Epithelial cell of proximal tubule (primary cell): ENCODE results near the gene ZP3. TPM values are rescaled to one million over a fixed set of nuclear protein-coding genes. Genes with fewer than 3 reads are reported as not detected.
A peak's percentile ranks its signal among the peaks of the same experiment; 100 is the strongest.
"Not testable (repeated sequence)": the region's sequence is repeated elsewhere in the genome, so short reads cannot be mapped to it uniquely, and the experiment has no call there.

ENCODE experiments used
- DNase-seq: peaks from one replicate; pipeline ENCODE4 v3.0.0-alpha.2; 2011; ENCODE audit warnings: low read depth
- H3K4me3 ChIP-seq: 2 replicates; pipeline ENCODE4 v1.5.1; 2011; ENCODE audit warnings: low read depth, mild to moderate bottlenecking, low read length
- CTCF ChIP-seq: conservative IDR thresholded peaks from 2 replicates; pipeline ENCODE4 v1.5.1; 2012; ENCODE audit warnings: low read depth, mild to moderate bottlenecking, low read length
- total RNA-seq: library from RNA; depleted of rRNA; stranded (reverse); fragments of >200 nt; gene quantifications from 2 replicates; pipeline ENCODE4 v1.2.3, GENCODE V29; 2015

The ZP3 gene
- total RNA-seq, 1 donor from 2014 or later = 4.7 TPM

DNA sequence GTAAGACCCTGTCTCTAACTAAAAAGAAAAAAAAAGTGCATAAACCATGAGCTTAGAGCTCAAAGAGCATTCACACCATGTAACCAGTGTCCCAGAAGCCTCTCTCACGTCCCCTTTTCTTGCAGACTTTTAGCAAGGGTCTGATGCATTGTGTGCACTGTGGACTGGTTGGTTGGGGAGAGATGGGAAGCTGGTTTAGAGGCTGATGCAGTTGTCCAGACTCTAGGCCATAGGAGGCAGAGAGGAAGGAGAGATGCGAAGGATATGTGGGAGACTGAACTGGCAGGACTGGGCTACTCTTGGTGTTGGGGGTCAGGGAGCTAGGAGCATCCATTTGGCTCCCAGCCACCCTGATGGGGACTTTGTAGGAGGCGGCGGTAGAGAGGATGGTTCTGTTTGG is 17.0 kb upstream of the ZP3 start:
- DNase-seq = no peak
- no peak for TF ChIP-seq CTCF
- H3K4me3 ChIP-seq = no peak overlapping the region

GRCh38 chr7:76408121-76408560 is 16.6 kb upstream of the ZP3 start:
- no peak for TF ChIP-seq CTCF
- no peak for DNase-seq

DNA sequence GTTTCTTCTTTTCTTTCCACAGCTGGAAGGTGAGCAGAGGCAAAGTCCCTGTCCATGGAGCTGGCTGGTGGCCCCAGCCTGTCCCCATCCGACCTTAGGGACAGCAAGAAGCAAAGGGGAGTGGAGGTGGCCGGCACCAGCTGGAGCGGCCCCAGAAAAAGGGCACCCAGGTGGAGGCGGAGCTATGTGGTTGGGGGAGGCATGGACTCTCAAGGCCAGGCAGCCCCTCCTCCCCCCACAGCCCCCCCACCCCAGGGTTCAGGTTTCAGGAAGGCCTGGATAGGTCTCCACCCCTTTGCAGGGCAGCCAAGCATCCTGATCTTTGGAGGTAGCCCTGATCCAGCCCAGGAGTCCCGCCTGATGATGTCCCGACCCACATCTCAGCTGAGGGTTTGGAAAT is 15.2 kb upstream of the ZP3 start, which contains the start of gene SSC4D:
Gene SSC4D (minus strand): TSS at position 161 of the 400 bp plus-strand sequence. CDS start 5,258 bp downstream, outside the sequence.
- TF ChIP-seq CTCF = no peak
- DNase-seq = no peak
- no peak within 1 kb of the TSS for H3K4me3 ChIP-seq

More at GRCh38 chr7:76408121-76408560, 16.6 kb upstream of the ZP3 start:
- no peak overlapping the region for H3K4me3 ChIP-seq

DNA sequence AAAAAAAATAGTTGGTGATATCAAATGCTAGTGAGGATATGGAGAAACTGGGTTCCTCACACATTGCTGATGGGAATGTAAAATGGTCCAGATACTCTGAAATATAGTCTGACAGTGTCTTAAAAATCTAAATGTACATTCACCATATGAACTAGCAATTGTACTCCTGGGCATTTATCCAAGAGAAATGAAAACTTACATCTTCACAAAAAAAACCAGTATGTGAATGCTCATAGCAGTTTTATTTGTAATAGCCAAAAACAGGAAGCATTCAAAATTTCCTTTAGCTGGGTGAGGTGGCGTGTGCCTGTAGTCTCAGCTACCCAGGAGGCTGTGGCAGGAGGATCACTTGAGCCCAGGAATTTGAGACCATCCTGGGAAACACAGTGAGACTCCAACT is 13.1 kb upstream of the ZP3 start:
- DNase-seq = no peak
- TF ChIP-seq CTCF = no peak
- H3K4me3 ChIP-seq = no peak overlapping the region

GRCh38 chr7:76412249-76412648 is 12.5 kb upstream of the ZP3 start:
- no peak for DNase-seq
- H3K4me3 ChIP-seq = no peak overlapping the region
- no peak for TF ChIP-seq CTCF

DNA sequence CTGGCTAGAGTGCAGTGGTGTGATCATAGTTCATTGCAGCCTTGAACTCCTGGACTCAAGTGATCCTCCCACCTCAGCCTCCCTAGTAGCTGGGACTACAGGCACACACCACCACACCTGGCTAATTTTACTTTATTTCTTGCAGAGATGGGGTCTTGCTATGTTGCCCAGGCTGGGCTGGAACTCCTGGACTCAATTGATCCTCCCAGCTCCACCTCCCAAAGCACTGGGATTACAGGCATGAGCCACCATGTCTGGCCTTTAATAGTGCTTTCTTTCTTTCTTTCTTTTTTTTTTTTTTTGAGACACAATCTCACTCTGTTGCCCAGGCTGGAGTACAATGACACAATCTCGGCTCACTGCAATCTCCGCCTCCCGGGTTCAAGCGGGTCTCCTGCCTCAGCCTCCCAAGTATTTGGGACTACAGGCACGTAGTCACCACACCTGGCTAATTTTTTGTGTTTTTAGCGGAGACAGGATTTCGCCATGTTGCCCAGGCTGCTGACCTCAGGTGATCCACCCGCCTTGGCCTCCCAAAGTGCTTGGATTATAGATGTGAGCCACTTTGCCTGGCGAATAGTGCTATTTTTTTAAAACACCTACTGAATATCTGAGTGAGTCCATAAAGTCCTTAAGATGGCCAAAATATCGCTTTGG is 7.0 kb upstream of the ZP3 start:
- DNase-seq, H3K4me3 ChIP-seq: not testable (repeated sequence)

GRCh38 chr7:76421097-76421496 is 3.7 kb upstream of the ZP3 start:
- H3K4me3 ChIP-seq = not testable (repeated sequence)
- peak; percentile 98 for DNase-seq

DNA sequence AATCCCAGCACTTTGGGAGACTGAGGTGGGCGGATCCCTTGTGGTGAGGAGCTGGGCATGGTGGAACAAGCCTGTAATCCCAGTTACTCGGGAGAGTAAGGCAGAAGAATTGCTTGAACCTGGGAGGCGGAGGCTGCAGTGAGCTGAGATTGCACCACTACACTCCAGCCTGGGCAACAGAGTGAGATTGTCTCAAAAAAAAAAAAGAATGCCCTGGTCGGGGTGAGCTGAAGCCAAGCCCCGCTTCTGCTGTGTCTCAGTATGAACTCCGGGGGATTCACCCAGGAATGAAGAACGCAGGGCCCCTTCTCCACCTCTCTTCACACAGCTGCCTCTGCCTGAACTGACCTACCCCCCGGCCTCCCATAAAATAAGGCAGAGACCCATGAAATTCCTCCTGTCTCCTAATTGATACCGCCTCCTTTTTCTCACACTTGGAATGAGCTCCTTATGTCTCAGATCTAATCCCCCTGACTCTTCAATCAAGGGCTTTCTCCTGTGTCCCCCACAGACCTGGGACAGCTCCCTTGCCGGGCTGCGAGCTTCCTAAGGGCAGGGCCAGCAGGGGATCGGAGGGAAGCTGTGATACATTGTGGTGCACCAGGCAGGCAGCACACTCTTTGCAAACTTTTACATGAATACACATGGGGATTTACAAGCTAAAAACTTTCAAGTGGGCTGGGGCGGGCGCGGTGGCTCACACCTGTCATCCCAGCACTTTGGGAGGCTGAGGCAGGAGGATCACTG is 911 bp upstream of the ZP3 start:
- no peak overlapping the region for H3K4me3 ChIP-seq
- DNase-seq = no peak
- no peak for TF ChIP-seq CTCF
